GM12872 (cell line): Measurements from ENCODE around the gene GUCY1A1.

Source experiments
- CTCF ChIP-seq: IDR thresholded peaks from 3 replicates; pipeline ENCODE4 v1.5.1; 2011; ENCODE audit warnings: low read depth, mild to moderate bottlenecking, low read length, moderate library complexity; ENCODE audit not compliant: insufficient read depth

GUCY1A1 gene

GRCh38 chr4:155675709-155676429, 9.2 kb downstream of the GUCY1A1 start:
- no peak for TF ChIP-seq CTCF

- no peak for TF ChIP-seq CTCF
Observed at GRCh38 chr4:155676430-155676825, 9.8 kb downstream of the GUCY1A1 start.

- no peak for TF ChIP-seq CTCF
Observed at GRCh38 chr4:155678011-155678410, 11.4 kb downstream of the GUCY1A1 start.

- TF ChIP-seq CTCF, result no peak
Observed at GRCh38 chr4:155679343-155679742, 12.7 kb downstream of the GUCY1A1 start.

GRCh38 chr4:155681886-155682285, 15.2 kb downstream of the GUCY1A1 start:
- no peak for TF ChIP-seq CTCF

GRCh38 chr4:155684423-155684822, 17.8 kb downstream of the GUCY1A1 start:
- no peak for TF ChIP-seq CTCF

- TF ChIP-seq CTCF, result no peak
Observed at GRCh38 chr4:155684892-155685541, 18.4 kb downstream of the GUCY1A1 start.
